ENCODE data around the gene CFB. TPM values are rescaled to one million over a fixed set of nuclear protein-coding genes. Genes with fewer than 3 reads are reported as not detected.
"Not testable (repeated sequence)": the region's sequence is repeated elsewhere in the genome, so short reads cannot be mapped to it uniquely, and the experiment has no call there.

Gene CFB
- total RNA-seq, 4 donors from 2014 or later, result 6.2 to 32.6 (median 31.5) TPM; not detected in 1

DNA sequence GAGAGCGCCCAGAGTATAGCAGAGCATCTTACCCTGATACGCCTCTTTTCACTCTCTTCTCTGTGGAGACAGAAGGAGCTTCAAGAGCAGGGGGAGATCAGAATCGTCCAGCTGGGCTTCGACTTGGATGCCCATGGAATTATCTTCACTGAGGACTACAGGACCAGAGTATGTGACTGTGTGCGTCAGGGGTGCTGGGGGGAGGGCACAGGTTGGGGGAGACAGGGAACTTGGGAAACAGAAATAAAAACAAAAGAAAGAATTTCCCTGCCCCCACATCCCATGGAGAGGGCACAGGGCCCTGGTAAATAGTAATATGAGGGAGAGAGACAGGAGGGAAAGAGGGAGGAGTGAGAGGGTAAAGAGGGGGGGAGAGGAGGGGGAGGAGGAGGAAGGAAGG is 32.9 kb downstream of the CFB start:
- Histone ChIP-seq H3K27me3 (no peaks in the 10 kb centered on the region), H3K9me3 (no peaks in the 10 kb centered on the region), H3K27ac (no peak overlapping the region), H3K4me1 (no peaks in the 10 kb centered on the region), H3K4me3 (no peak overlapping the region), H3K36me3 (no peaks in the 10 kb centered on the region)
- intact Hi-C loops (cut with DNase I; ENCODE audit: low total_unique reads), result no loop called here
- TF ChIP-seq POLR2A (IDR thresholded peaks at IDR 0.05), result no peak
- TF ChIP-seq, protein P1, sequence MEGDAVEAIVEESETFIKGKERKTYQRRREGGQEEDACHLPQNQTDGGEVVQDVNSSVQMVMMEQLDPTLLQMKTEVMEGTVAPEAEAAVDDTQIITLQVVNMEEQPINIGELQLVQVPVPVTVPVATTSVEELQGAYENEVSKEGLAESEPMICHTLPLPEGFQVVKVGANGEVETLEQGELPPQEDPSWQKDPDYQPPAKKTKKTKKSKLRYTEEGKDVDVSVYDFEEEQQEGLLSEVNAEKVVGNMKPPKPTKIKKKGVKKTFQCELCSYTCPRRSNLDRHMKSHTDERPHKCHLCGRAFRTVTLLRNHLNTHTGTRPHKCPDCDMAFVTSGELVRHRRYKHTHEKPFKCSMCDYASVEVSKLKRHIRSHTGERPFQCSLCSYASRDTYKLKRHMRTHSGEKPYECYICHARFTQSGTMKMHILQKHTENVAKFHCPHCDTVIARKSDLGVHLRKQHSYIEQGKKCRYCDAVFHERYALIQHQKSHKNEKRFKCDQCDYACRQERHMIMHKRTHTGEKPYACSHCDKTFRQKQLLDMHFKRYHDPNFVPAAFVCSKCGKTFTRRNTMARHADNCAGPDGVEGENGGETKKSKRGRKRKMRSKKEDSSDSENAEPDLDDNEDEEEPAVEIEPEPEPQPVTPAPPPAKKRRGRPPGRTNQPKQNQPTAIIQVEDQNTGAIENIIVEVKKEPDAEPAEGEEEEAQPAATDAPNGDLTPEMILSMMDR (IDR thresholded peaks at IDR 0.05), result no peak
- no peak for DNase-seq

DNA sequence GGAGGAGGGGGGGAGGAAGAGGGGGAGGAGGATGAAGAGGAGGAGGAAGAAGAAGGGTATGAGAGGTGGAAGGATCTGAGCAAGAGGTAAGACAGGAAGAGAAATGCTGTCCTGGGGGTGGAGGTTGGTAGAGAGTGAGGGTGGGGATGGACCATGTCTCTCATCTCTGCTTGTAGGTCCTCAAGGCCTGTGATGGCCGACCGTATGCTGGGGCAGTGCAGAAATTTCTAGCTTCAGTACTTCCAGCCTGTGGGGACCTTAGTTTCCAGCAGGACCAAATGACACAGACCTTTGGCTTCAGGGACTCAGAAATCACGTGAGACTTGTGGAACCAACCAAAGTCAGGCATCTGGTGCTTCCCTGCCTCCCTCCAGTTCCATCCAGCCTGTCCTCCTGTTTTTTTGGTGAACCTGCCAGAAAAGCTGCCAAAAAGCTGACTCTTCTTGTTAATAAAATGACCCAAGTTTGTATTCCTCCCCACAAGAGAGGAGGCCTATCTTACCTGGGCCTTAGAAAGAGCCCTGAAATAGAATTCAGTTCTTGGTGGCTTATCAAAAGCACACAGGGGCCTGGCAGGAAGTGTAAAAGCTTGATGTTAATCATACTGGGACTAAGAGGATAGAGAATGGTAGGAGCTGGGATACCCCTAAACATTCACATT is 33.5 kb downstream of the CFB start:
- H3K4me3 ChIP-seq, result no peak overlapping the region
- H3K9me3 ChIP-seq, result no peaks in the 10 kb centered on the region
- TF ChIP-seq, protein P1 (IDR thresholded peaks at IDR 0.05), result no peak
- TF ChIP-seq POLR2A (IDR thresholded peaks at IDR 0.05), result no peak
- no peak for DNase-seq
- intact Hi-C loops (cut with DNase I; ENCODE audit: low total_unique reads), result no loop called here
- no peaks in the 10 kb centered on the region for H3K27me3 ChIP-seq
- H3K36me3 ChIP-seq, result no peaks in the 10 kb centered on the region
- H3K27ac ChIP-seq, result no peak overlapping the region
- H3K4me1 ChIP-seq, result no peaks in the 10 kb centered on the region

DNA sequence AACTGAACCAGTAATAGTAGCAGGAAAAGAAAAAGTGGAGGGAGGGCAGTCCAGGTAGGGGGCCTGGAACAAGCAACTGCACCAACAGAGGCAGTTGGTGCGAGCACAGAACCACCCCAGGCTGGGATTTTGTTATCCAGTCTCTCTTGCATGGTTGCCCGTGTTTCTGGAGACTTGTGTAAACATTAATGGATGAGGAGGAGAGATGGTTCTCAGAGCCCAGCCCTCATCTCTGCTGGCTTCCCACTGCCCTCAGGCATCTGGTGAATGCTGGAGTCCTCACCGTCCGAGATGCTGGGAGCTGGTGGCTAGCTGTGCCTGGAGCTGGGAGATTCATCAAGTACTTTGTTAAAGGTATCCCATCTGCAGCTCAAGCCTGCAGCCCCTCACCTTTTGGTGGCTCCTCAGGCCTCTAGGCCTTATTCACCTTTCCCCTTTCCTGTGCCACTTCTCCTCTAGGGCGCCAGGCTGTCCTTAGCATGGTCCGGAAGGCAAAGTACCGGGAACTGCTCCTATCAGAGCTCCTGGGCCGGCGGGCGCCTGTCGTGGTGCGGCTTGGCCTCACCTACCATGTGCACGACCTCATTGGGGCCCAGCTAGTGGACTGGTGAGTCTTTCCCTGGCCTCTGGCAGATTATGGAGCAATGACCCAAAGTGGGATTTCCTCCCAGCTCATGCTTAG is 34.4 kb downstream of the CFB start:
- DNase-seq; intact Hi-C loops (cut with DNase I; ENCODE audit: low total_unique reads); H3K27ac ChIP-seq: not testable (repeated sequence)

GRCh38 chr6:31980998-31981397 is 35.1 kb downstream of the CFB start:
- H3K36me3 ChIP-seq; H3K4me3 ChIP-seq; DNase-seq; H3K27ac ChIP-seq; H3K9me3 ChIP-seq; H3K4me1 ChIP-seq; intact Hi-C loops (cut with DNase I; ENCODE audit: low total_unique reads); H3K27me3 ChIP-seq: not testable (repeated sequence)

More for the DNA sequence above, 34.4 kb downstream of the CFB start:
- not testable (repeated sequence) for H3K9me3 ChIP-seq, H3K36me3 ChIP-seq, H3K4me1 ChIP-seq, H3K4me3 ChIP-seq, H3K27me3 ChIP-seq

GRCh38 chr6:31981744-31982143 is 35.8 kb downstream of the CFB start, which contains the start of gene C4A:
TSS of gene C4A (plus strand) at chr6:31982057. CDS start at chr6:31982108, 51 bp downstream.
- H3K27ac ChIP-seq; H3K36me3 ChIP-seq; H3K4me3 ChIP-seq; H3K9me3 ChIP-seq; H3K4me1 ChIP-seq; H3K27me3 ChIP-seq; intact Hi-C loops (cut with DNase I; ENCODE audit: low total_unique reads); DNase-seq: not testable (repeated sequence)

- H3K27ac ChIP-seq; H3K4me1 ChIP-seq; H3K4me3 ChIP-seq; DNase-seq; H3K27me3 ChIP-seq; intact Hi-C loops (cut with DNase I; ENCODE audit: low total_unique reads); H3K9me3 ChIP-seq; H3K36me3 ChIP-seq: not testable (repeated sequence)
These were observed 43.5 kb downstream of the CFB start for GRCh38 chr6:31989363-31989762.

- H3K4me3 ChIP-seq; intact Hi-C loops (cut with DNase I; ENCODE audit: low total_unique reads); H3K27me3 ChIP-seq; H3K4me1 ChIP-seq; H3K36me3 ChIP-seq; H3K27ac ChIP-seq; DNase-seq; H3K9me3 ChIP-seq: not testable (repeated sequence)
These were observed 48.5 kb downstream of the CFB start for GRCh38 chr6:31994421-31994820.

DNA sequence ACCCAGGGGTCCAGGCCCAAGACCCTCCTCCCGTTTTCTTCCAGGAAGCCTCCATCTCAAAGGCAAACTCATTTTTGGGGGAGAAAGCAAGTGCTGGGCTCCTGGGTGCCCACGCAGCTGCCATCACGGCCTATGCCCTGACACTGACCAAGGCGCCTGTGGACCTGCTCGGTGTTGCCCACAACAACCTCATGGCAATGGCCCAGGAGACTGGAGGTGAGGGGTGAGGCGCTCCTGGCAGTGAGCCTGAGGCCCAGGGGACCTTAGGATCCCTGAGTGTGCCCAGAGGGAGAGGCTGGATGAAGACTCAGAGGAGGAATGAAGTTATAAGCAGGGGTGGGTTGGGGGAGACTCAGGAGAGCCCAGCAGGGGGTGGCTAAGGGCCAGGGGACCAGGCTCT is 50.5 kb downstream of the CFB start:
- intact Hi-C loops (cut with DNase I; ENCODE audit: low total_unique reads); DNase-seq; H3K27ac ChIP-seq; H3K9me3 ChIP-seq; H3K36me3 ChIP-seq; H3K4me3 ChIP-seq; H3K4me1 ChIP-seq; H3K27me3 ChIP-seq: not testable (repeated sequence)

MicroRNAs within 50 kb of the gene (microRNA counts, 767-probe panel; counts per million panel counts)
- 0 counts per million in 2 donors for microRNA hsa-miR-1236

Small RNA genes lying within 50 kb of the gene (microRNA-seq; reads per million reads assigned to microRNA genes)
- gene MIR1236 (ENCODE audit: borderline microRNAs expressed, borderline replicate concordance), result not detected

Small RNA genes lying within 50 kb of the gene (small RNA-seq; reads per million reads assigned to genes)
- gene AL645922.1, result not detected

Other genes starting within 250 kb of the CFB start
- 10 to 100 TPM; 25.9 to 50.9 (median 37.9) TPM for gene ABHD16A, start 242.8 kb upstream of the CFB start, total RNA-seq
- gene LY6G6F, start 239.2 kb upstream of the CFB start, total RNA-seq, result not detected
- 1 to 10 TPM in 1 of 4 donors, not detected in 3; 2.0 TPM for gene LY6G6D, start 230.7 kb upstream of the CFB start, total RNA-seq
- 1 to 10 TPM in 1 of 4 donors, not detected in 3; 1.4 TPM for gene LY6G6C, start 224.3 kb upstream of the CFB start, total RNA-seq
- gene MPIG6B, start 222.7 kb upstream of the CFB start, total RNA-seq, result under 1 TPM in 1 of 4 donors, not detected in 3; 0.49 TPM
- 100 to 1,000 TPM in 3 of 4 donors, 10 to 100 TPM in 1; 97.6 to 240 (median 158) TPM for gene DDAH2, start 216.8 kb upstream of the CFB start, total RNA-seq
- gene CLIC1, start 209.6 kb upstream of the CFB start, total RNA-seq, result 100 to 1,000 TPM; 173 to 328 (median 216) TPM
- gene MSH5, start 206.1 kb upstream of the CFB start, total RNA-seq, result 10 to 100 TPM in 3 of 4 donors, not detected in 1; 16.7 to 41.5 (median 22.1) TPM
- 1 to 10 TPM in 2 of 4 donors, not detected in 2; 1.7 to 4.4 TPM for gene SAPCD1, start 183.4 kb upstream of the CFB start, total RNA-seq
- gene VWA7, start 168.8 kb upstream of the CFB start, total RNA-seq, result 10 to 100 TPM in 1 of 4 donors, 1 to 10 TPM in 2, under 1 TPM in 1; 0.88 to 24.1 (median 3.1) TPM
- 100 to 1,000 TPM in 1 of 4 donors, 10 to 100 TPM in 3; 35.6 to 118 (median 53.4) TPM for gene VARS1, start 150.3 kb upstream of the CFB start, total RNA-seq
- gene LSM2, start 139.1 kb upstream of the CFB start, total RNA-seq, result 100 to 1,000 TPM in 1 of 4 donors, 10 to 100 TPM in 3; 37.1 to 119 (median 58.7) TPM
- gene HSPA1L, start 130.8 kb upstream of the CFB start, total RNA-seq, result 1 to 10 TPM in 3 of 4 donors, under 1 TPM in 1; 0.59 to 4.6 (median 2.3) TPM
- gene HSPA1A, start 130.6 kb upstream of the CFB start, total RNA-seq, result 100 to 1,000 TPM in 3 of 4 donors, 10 to 100 TPM in 1; 98.8 to 261 (median 170) TPM
- 100 to 1,000 TPM in 2 of 4 donors, 10 to 100 TPM in 2; 40.3 to 268 (median 152) TPM for gene HSPA1B, start 118.4 kb upstream of the CFB start, total RNA-seq
- gene NEU1, start 83.3 kb upstream of the CFB start, total RNA-seq, result 10 to 100 TPM; 20.5 to 28.4 (median 23.4) TPM
- gene SLC44A4, start 67.1 kb upstream of the CFB start, total RNA-seq, result 10 to 100 TPM in 1 of 4 donors, 1 to 10 TPM in 3; 5.0 to 46.1 (median 5.8) TPM
- 10 to 100 TPM; 13.8 to 72.4 (median 66.2) TPM for gene EHMT2, start 48.4 kb upstream of the CFB start, total RNA-seq
- gene ZBTB12, start 44.0 kb upstream of the CFB start, total RNA-seq, result 10 to 100 TPM in 2 of 4 donors, 1 to 10 TPM in 1, not detected in 1; 2.4 to 15.3 (median 11.0) TPM
- 10 to 100 TPM in 1 of 4 donors, 1 to 10 TPM in 3; 4.1 to 24.8 (median 4.6) TPM for gene C2, start 18.4 kb upstream of the CFB start, total RNA-seq
- gene NELFE, start 12.9 kb downstream of the CFB start, total RNA-seq, result 10 to 100 TPM; 30.3 to 73.0 (median 51.4) TPM
- 10 to 100 TPM; 11.5 to 58.8 (median 35.6) TPM for gene SKIC2, start 13.1 kb downstream of the CFB start, total RNA-seq
- 10 to 100 TPM in 3 of 4 donors, 1 to 10 TPM in 1; 10.0 to 36.6 (median 14.7) TPM for gene DXO, start 26.0 kb downstream of the CFB start, total RNA-seq
- gene C4A, start 36.0 kb downstream of the CFB start, total RNA-seq, result 100 to 1,000 TPM in 1 of 4 donors, 10 to 100 TPM in 2, 1 to 10 TPM in 1; 3.8 to 100 (median 32.3) TPM
- 10 to 100 TPM; 12.4 to 97.5 (median 46.3) TPM for gene C4B, start 68.7 kb downstream of the CFB start, total RNA-seq
- gene CYP21A2, start 92.3 kb downstream of the CFB start, total RNA-seq, result 1 to 10 TPM in 1 of 4 donors, not detected in 3; 4.1 TPM
- 100 to 1,000 TPM in 3 of 4 donors, 10 to 100 TPM in 1; 90.6 to 217 (median 181) TPM for gene TNXB, start 163.2 kb downstream of the CFB start, total RNA-seq
- gene ATF6B, start 182.2 kb downstream of the CFB start, total RNA-seq, result 100 to 1,000 TPM in 1 of 4 donors, 10 to 100 TPM in 3; 16.4 to 121 (median 33.6) TPM
- 10 to 100 TPM in 1 of 4 donors, 1 to 10 TPM in 3; 1.3 to 10.3 (median 5.1) TPM for gene FKBPL, start 184.2 kb downstream of the CFB start, total RNA-seq
- gene PRRT1, start 205.8 kb downstream of the CFB start, total RNA-seq, result 1 to 10 TPM in 2 of 4 donors, not detected in 2; 8.0 to 9.4 TPM
- gene PPT2, start 208.0 kb downstream of the CFB start, total RNA-seq, result 10 to 100 TPM; 19.0 to 35.1 (median 28.9) TPM
- gene EGFL8, start 218.5 kb downstream of the CFB start, total RNA-seq, result 10 to 100 TPM in 3 of 4 donors, 1 to 10 TPM in 1; 9.2 to 54.8 (median 20.2) TPM
- gene AGPAT1, start 230.0 kb downstream of the CFB start, total RNA-seq, result 10 to 100 TPM; 14.2 to 71.2 (median 37.7) TPM
- 10 to 100 TPM; 45.6 to 84.7 (median 56.3) TPM for gene RNF5, start 232.3 kb downstream of the CFB start, total RNA-seq
- gene AGER, start 238.2 kb downstream of the CFB start, total RNA-seq, result 10 to 100 TPM in 1 of 4 donors, 1 to 10 TPM in 1, under 1 TPM in 1, not detected in 1; 0.59 to 12.4 (median 2.5) TPM
- gene PBX2, start 244.1 kb downstream of the CFB start, total RNA-seq, result 100 to 1,000 TPM in 1 of 4 donors, 10 to 100 TPM in 3; 35.1 to 150 (median 57.7) TPM
- gene GPSM3, start 246.5 kb downstream of the CFB start, total RNA-seq, result 1 to 10 TPM in 3 of 4 donors, not detected in 1; 2.3 to 9.7 (median 3.5) TPM